ENCODE results near the gene SPDEF. TPM values are rescaled to one million over a fixed set of nuclear protein-coding genes. Genes with fewer than 3 reads are reported as not detected.

The SPDEF gene
- total and polyA plus RNA-seq, 2 donors (not counting 1 experiment from before 2014, with no cell fraction given) = 0.10 TPM; not detected in 1

- no peak for TF ChIP-seq CTCF (IDR thresholded peaks at IDR 0.05)
- TF ChIP-seq EZH2 (IDR thresholded peaks at IDR 0.05; ENCODE audit: borderline replicate concordance, insufficient read depth, low read depth, low read length, poor library complexity, severe bottlenecking) = no peak
- no peaks in the 10 kb centered on the region for H3K79me2 ChIP-seq (ENCODE audit: control insufficient read depth, insufficient read depth, low read length)
- H3K9me3 Mint-ChIP-seq (ENCODE audit: insufficient read depth) = peaks cover 8% of the 10 kb centered on the region
- no peaks in the 10 kb centered on the region for H3K36me3 ChIP-seq (replicated peaks in 1 of 2; ENCODE audit: control extremely low read depth in 1 of 2, control insufficient read depth in 1 of 2, extremely low read depth in 1 of 2, insufficient read depth in 2 of 2, low read length in 1 of 2)
- H3K9ac ChIP-seq (ENCODE audit: low read length) = no peak overlapping the region
- no peak for ATAC-seq (ENCODE audit: low read depth)
- WGBS (ENCODE audit: insufficient coverage) = no CpG with 5 or more reads among the region's 3 CpGs
- no peaks in the 10 kb centered on the region for H3K27me3 ChIP-seq (replicated peaks in 1 of 4; ENCODE audit: control extremely low read depth in 1 of 4, control insufficient read depth in 3 of 4, insufficient read depth in 4 of 4, low read length in 3 of 4)
- peaks cover 0 to 6% (median 5%) of the 10 kb centered on the region in 3 donors for H3K9me3 ChIP-seq (ENCODE audit: control extremely low read depth in 1 of 3, control insufficient read depth in 2 of 3, insufficient read depth in 1 of 3, low read length in 2 of 3)
- CTCF ChIA-PET = no interaction called here
- no peak overlapping the region for H3K27ac Mint-ChIP-seq
- no peaks in the 10 kb centered on the region for H3K4me1 ChIP-seq (ENCODE audit: control insufficient read depth in 2 of 2, insufficient read depth in 2 of 2, low read length in 2 of 2)
- no peak for DNase-seq
- no peaks in the 10 kb centered on the region for H3K4me1 Mint-ChIP-seq
- no peak overlapping the region for H3K4me3 ChIP-seq (ENCODE audit: control extremely low read depth in 1 of 5, extremely low read depth in 1 of 5, insufficient read depth in 1 of 5, low read depth in 2 of 5, low read length in 4 of 5)
- H2AFZ ChIP-seq (ENCODE audit: insufficient read depth, low read depth, low read length, poor library complexity, severe bottlenecking) = no peak overlapping the region
- peaks cover 3% of the 10 kb centered on the region for H3K27me3 Mint-ChIP-seq
- POLR2A ChIA-PET = no interaction called here
- intact Hi-C loops (cut with micrococcal nuclease) = no loop called here
- H4K20me1 ChIP-seq (ENCODE audit: control insufficient read depth, insufficient read depth, low read length, poor library complexity, severe bottlenecking) = no peaks in the 10 kb centered on the region
- no peak overlapping the region for H3K27ac ChIP-seq (ENCODE audit: low read length in 2 of 2)
- H3K4me3 Mint-ChIP-seq = no peak overlapping the region
- no peak overlapping the region for H3K4me2 ChIP-seq (replicated peaks; ENCODE audit: low read depth, low read length, poor library complexity, severe bottlenecking)
These were observed 47.7 kb downstream of the SPDEF start for GRCh38 chr6:34508425-34508824.

GRCh38 chr6:34506718-34507117, 49.4 kb downstream of the SPDEF start:
- Histone ChIP-seq H3K4me1 (ENCODE audit: control insufficient read depth in 2 of 2, insufficient read depth in 2 of 2, low read length in 2 of 2) (no peaks in the 10 kb centered on the region), H3K4me3 (ENCODE audit: control extremely low read depth in 1 of 5, extremely low read depth in 1 of 5, insufficient read depth in 1 of 5, low read depth in 2 of 5, low read length in 4 of 5) (no peak overlapping the region), H2AFZ (ENCODE audit: insufficient read depth, low read depth, low read length, poor library complexity, severe bottlenecking) (no peak overlapping the region), H3K27ac (ENCODE audit: low read length in 2 of 2) (no peak overlapping the region), H3K79me2 (ENCODE audit: control insufficient read depth, insufficient read depth, low read length) (no peaks in the 10 kb centered on the region), H3K36me3 (replicated peaks in 1 of 2; ENCODE audit: control extremely low read depth in 1 of 2, control insufficient read depth in 1 of 2, extremely low read depth in 1 of 2, insufficient read depth in 2 of 2, low read length in 1 of 2) (no peaks in the 10 kb centered on the region), H3K9me3 (ENCODE audit: control extremely low read depth in 1 of 3, control insufficient read depth in 2 of 3, insufficient read depth in 1 of 3, low read length in 2 of 3) (peaks cover 0 to 13% (median 5%) of the 10 kb centered on the region in 3 donors), H3K27me3 (replicated peaks in 1 of 4; ENCODE audit: control extremely low read depth in 1 of 4, control insufficient read depth in 3 of 4, insufficient read depth in 4 of 4, low read length in 3 of 4) (no peaks in the 10 kb centered on the region), H3K9ac (ENCODE audit: low read length) (no peak overlapping the region), H3K4me2 (replicated peaks; ENCODE audit: low read depth, low read length, poor library complexity, severe bottlenecking) (no peak overlapping the region), H4K20me1 (ENCODE audit: control insufficient read depth, insufficient read depth, low read length, poor library complexity, severe bottlenecking) (no peaks in the 10 kb centered on the region)
- DNase-seq (no peak), ATAC-seq (ENCODE audit: low read depth) (no peak)
- ChIA-PET CTCF (no interaction called here), POLR2A (no interaction called here)
- Mint-ChIP-seq H3K27me3 (peaks cover 3% of the 10 kb centered on the region), H3K4me1 (no peaks in the 10 kb centered on the region), H3K27ac (no peak overlapping the region), H3K9me3 (ENCODE audit: insufficient read depth) (peaks cover 8% of the 10 kb centered on the region), H3K4me3 (no peak overlapping the region)
- 100% methylated on average over 5 of the region's 5 CpGs for WGBS (ENCODE audit: insufficient coverage)
- no peak for TF ChIP-seq CTCF (IDR thresholded peaks at IDR 0.05)
- TF ChIP-seq EZH2 (IDR thresholded peaks at IDR 0.05; ENCODE audit: borderline replicate concordance, insufficient read depth, low read depth, low read length, poor library complexity, severe bottlenecking) = no peak
- intact Hi-C loops (cut with micrococcal nuclease) = no loop called here

Measured in B cell (primary cell).